ENCODE results near the gene SH3PXD2A.

GRCh38 chr10:103682631-103683030 lies 172.7 kb downstream of the SH3PXD2A start:
- TF ChIP-seq POLR2A (IDR thresholded peaks at IDR 0.05) (no peak), CTCF (IDR thresholded peaks at IDR 0.05 in 4 of 5, conservative IDR thresholded peaks at IDR 0.05 in 1 of 5) (no peak)

Measured in gastrocnemius medialis (tissue), 4 donors.